GM19455 (cell line): ENCODE measurements around the gene DDX51.

Source experiments
- ATAC-seq: cut with Tn5 transposase; IDR thresholded peaks from one replicate; pipeline ENCODE4 v1.9.1; 2021; ENCODE audit not compliant: unreplicated experiment

The DDX51 gene

GRCh38 chr12:132144115-132144809 lies at the start of gene DDX51, which contains the start of gene NOC4L:
Gene DDX51 (minus strand): TSS chr12:132144319. CDS start chr12:132144296, 23 bp downstream.
Gene NOC4L (plus strand): TSS chr12:132144457. CDS start chr12:132144489, 32 bp downstream.
- ATAC-seq, result peak; percentile 72

- no peak for ATAC-seq
These were observed 47.8 kb upstream of the DDX51 start for GRCh38 chr12:132191715-132192553.

- no peak for ATAC-seq
These were observed 46.8 kb upstream of the DDX51 start for GRCh38 chr12:132190834-132191500.

GRCh38 chr12:132190012-132190755 lies 46.1 kb upstream of the DDX51 start:
- peak; percentile 25 for ATAC-seq

- peak; percentile 89 for ATAC-seq
These were observed 45.4 kb upstream of the DDX51 start for GRCh38 chr12:132189378-132190011.

- ATAC-seq, result no peak
These were observed 44.8 kb upstream of the DDX51 start for GRCh38 chr12:132188916-132189325.

- ATAC-seq, result no peak
These were observed 44.4 kb upstream of the DDX51 start for GRCh38 chr12:132188451-132188901.

- no peak for ATAC-seq
These were observed 43.7 kb upstream of the DDX51 start for GRCh38 chr12:132187646-132188450.

GRCh38 chr12:132186857-132187620 lies 42.9 kb upstream of the DDX51 start:
- no peak for ATAC-seq

GRCh38 chr12:132186208-132186856 lies 42.2 kb upstream of the DDX51 start:
- ATAC-seq, result no peak

GRCh38 chr12:132185705-132186104 lies 41.6 kb upstream of the DDX51 start:
- no peak for ATAC-seq

GRCh38 chr12:132182711-132183365 lies 38.7 kb upstream of the DDX51 start:
- ATAC-seq, result no peak

- ATAC-seq, result no peak
These were observed 38.1 kb upstream of the DDX51 start for GRCh38 chr12:132182206-132182710.

- no peak for ATAC-seq
These were observed 37.6 kb upstream of the DDX51 start for GRCh38 chr12:132181570-132182200.

- ATAC-seq, result no peak
These were observed 36.8 kb upstream of the DDX51 start for GRCh38 chr12:132180648-132181546.
